CD14-positive monocyte (primary cell): Measurements from ENCODE around the gene PDIA2. TPM values are rescaled to one million over a fixed set of nuclear protein-coding genes. Genes with fewer than 3 reads are reported as not detected.
A peak's percentile ranks its signal among the peaks of the same experiment; 100 is the strongest.

Experiments used
- DNase-seq, 3 donors: peaks; one replicate each; pipeline ENCODE4 v3.0.0-alpha.2; 2011 to 2022
- H2AFZ ChIP-seq: 2 replicates; pipeline ENCODE4 v1.6.0; 2012; ENCODE audit warnings: mild to moderate bottlenecking, low read depth, low read length, inconsistent platforms; ENCODE audit not compliant: insufficient read depth, poor library complexity, severe bottlenecking
- H3K27ac ChIP-seq, 2 donors: 1 replicate in 1 of 2; 2 replicates in 1 of 2; pipeline ENCODE4 v1.5.1; 2012 to 2013; ENCODE audit warnings: low read length in 2 of 2, control low read depth in 1 of 2, inconsistent platforms in 1 of 2, low read depth in 1 of 2, mild to moderate bottlenecking in 1 of 2
- H3K27me3 ChIP-seq, 2 donors: one replicate each; pipeline versions ENCODE4 v1.6.0 to v1.6.1; 2011 to 2013; ENCODE audit warnings: low read length in 2 of 2; ENCODE audit not compliant: control insufficient read depth in 2 of 2, insufficient read depth in 2 of 2
- H3K36me3 ChIP-seq, 2 donors: replicated peaks in 1 of 2; 1 replicate in 1 of 2; 2 replicates in 1 of 2; pipeline versions ENCODE4 v1.5.1 to v1.6.1; 2012 to 2013; ENCODE audit warnings: low read length in 2 of 2, control low read depth in 1 of 2, inconsistent platforms in 1 of 2, mild to moderate bottlenecking in 1 of 2; ENCODE audit not compliant: insufficient read depth in 2 of 2, control insufficient read depth in 1 of 2
- H3K4me1 ChIP-seq, 2 donors: 1 replicate in 1 of 2; 2 replicates in 1 of 2; pipeline versions ENCODE4 v1.5.1 to v1.6.1; 2012 to 2013; ENCODE audit warnings: low read length in 2 of 2, control low read depth in 1 of 2, inconsistent platforms in 1 of 2, mild to moderate bottlenecking in 1 of 2, moderate library complexity in 1 of 2; ENCODE audit not compliant: insufficient read depth in 2 of 2, control insufficient read depth in 1 of 2
- H3K4me2 ChIP-seq: replicated peaks from 2 replicates; pipeline ENCODE3; 2012; ENCODE audit warnings: low read length, moderate library complexity, mild to moderate bottlenecking; ENCODE audit not compliant: poor library complexity, severe bottlenecking; ENCODE audit errors: extremely low read depth
- H3K4me3 ChIP-seq, 3 experiments: fragments of 200-600 bp in 1 of 3; sonication (generic) in 1 of 3; replicated peaks in 1 of 3; 1 replicate in 2 of 3; 2 replicates in 1 of 3; pipeline ENCODE4 v1.5.1; 2011 to 2013; ENCODE audit warnings: low read length in 3 of 3, mild to moderate bottlenecking in 3 of 3, control low read depth in 2 of 3, low read depth in 2 of 3, inconsistent platforms in 1 of 3, moderate library complexity in 1 of 3
- H3K79me2 ChIP-seq: 2 replicates; pipeline ENCODE4 v1.6.0; 2012; ENCODE audit warnings: mild to moderate bottlenecking, control low read depth, inconsistent platforms, low read length, moderate library complexity; ENCODE audit not compliant: insufficient read depth
- H3K9ac ChIP-seq: 2 replicates; pipeline ENCODE4 v1.6.0; 2017; ENCODE audit warnings: low read length, mild to moderate bottlenecking; ENCODE audit not compliant: insufficient read depth, poor library complexity, severe bottlenecking
- H3K9me3 ChIP-seq, 2 donors: replicated peaks in 1 of 2; 1 replicate in 1 of 2; 2 replicates in 1 of 2; pipeline versions ENCODE4 v1.5.1 to v1.6.1; 2012 to 2013; ENCODE audit warnings: low read length in 2 of 2, control low read depth in 1 of 2; ENCODE audit not compliant: control insufficient read depth in 1 of 2, insufficient read depth in 1 of 2
- H4K20me1 ChIP-seq: 2 replicates; pipeline ENCODE4 v1.6.0; 2012; ENCODE audit warnings: mild to moderate bottlenecking, low read length, control low read depth, moderate library complexity; ENCODE audit not compliant: insufficient read depth
- H3K27ac Mint-ChIP-seq, 7 donors: one replicate each; pipeline ENCODE4 v1.8.0; 2020; ENCODE audit warnings: mild to moderate bottlenecking in 7 of 7, mixed read lengths in 7 of 7, moderate library complexity in 6 of 7, inconsistent platforms in 2 of 7
- H3K27me3 Mint-ChIP-seq, 3 donors: one replicate each; pipeline ENCODE4 v1.8.0; 2021 to 2022; ENCODE audit warnings: low read depth in 3 of 3, mild to moderate bottlenecking in 3 of 3, mixed read lengths in 3 of 3, moderate library complexity in 3 of 3, inconsistent platforms in 1 of 3
- H3K36me3 Mint-ChIP-seq, 2 donors: one replicate each; pipeline ENCODE4 v1.8.0; 2020; ENCODE audit warnings: mixed read lengths in 2 of 2, inconsistent platforms in 1 of 2, mild to moderate bottlenecking in 1 of 2
- H3K4me1 Mint-ChIP-seq: one replicate; pipeline ENCODE4 v1.8.0; 2020; ENCODE audit warnings: mild to moderate bottlenecking, mixed read lengths
- H3K4me3 Mint-ChIP-seq, 2 donors: one replicate each; pipeline ENCODE4 v1.8.0; 2020; ENCODE audit warnings: mild to moderate bottlenecking in 2 of 2, mixed read lengths in 2 of 2, moderate library complexity in 1 of 2
- H3K9me3 Mint-ChIP-seq, 7 donors: one replicate each; pipeline ENCODE4 v1.8.0; 2020 to 2022; ENCODE audit warnings: mixed read lengths in 7 of 7, mild to moderate bottlenecking in 6 of 7, moderate library complexity in 6 of 7, inconsistent platforms in 2 of 7
- CTCF ChIP-seq: fragments of 200-600 bp; IDR thresholded peaks from one replicate; pipeline ENCODE4 v1.8.0; 2022; ENCODE audit warnings: antibody characterized with exemption, mild to moderate bottlenecking
- WGBS: methylation state at CpG from one replicate; pipeline ENCODE4 v1.1.5; 2013; ENCODE audit warnings: missing lambda C conversion rate; ENCODE audit not compliant: insufficient coverage; 5-methylcytosine and 5-hydroxymethylcytosine counted together
- intact Hi-C, 2 donors: fragments of 100-400 bp; cut with micrococcal nuclease; formaldehyde crosslinking; loops; one replicate each; pipeline versions ENCODE4 v1.15.0 to v1.15.1; 2023
- polyA plus RNA-seq, 3 donors: library from polyadenylated mRNA; depleted of rRNA in 1 of 3; unstranded in 2 of 3; stranded (reverse) in 1 of 3; fragments of 300-500 nt in 2 of 3; fragments of >200 nt in 1 of 3; fragmentation: Illumina TruSeq in 2 of 3; gene quantifications; 1 replicate in 2 of 3; 2 replicates in 1 of 3; pipeline ENCODE4 v1.2.3, GENCODE V29; 2012 to 2021

PDIA2 gene
- polyA plus RNA-seq, 3 donors = not detected

GRCh38 chr16:245105-245504, 37.9 kb upstream of the PDIA2 start:
- H2AFZ ChIP-seq = no peak overlapping the region
- no peak overlapping the region for H3K4me3 ChIP-seq
- Mint-ChIP-seq H3K36me3 (peaks cover 2 to 24% of the 10 kb centered on the region in 2 donors), H3K27me3 (peaks cover 0 to 3% (median 0%) of the 10 kb centered on the region in 3 donors), H3K4me3 (no peak overlapping the region), H3K27ac (peak overlapping the region in 1 of 7 donors; percentile 10), H3K4me1 (peaks cover 20% of the 10 kb centered on the region), H3K9me3 (peaks cover 0 to 3% (median 0%) of the 10 kb centered on the region in 7 donors)
- peaks cover 12 to 16% of the 10 kb centered on the region in 2 donors for H3K4me1 ChIP-seq
- H4K20me1 ChIP-seq = peaks cover 4% of the 10 kb centered on the region
- intact Hi-C loops = no loop called here
- H3K9ac ChIP-seq = no peak overlapping the region
- TF ChIP-seq CTCF = no peak
- H3K27me3 ChIP-seq = no peaks in the 10 kb centered on the region
- H3K36me3 ChIP-seq = peaks cover 0 to 7% of the 10 kb centered on the region in 2 donors
- DNase-seq = no peak
- peaks cover 7% of the 10 kb centered on the region for H3K79me2 ChIP-seq
- no peaks in the 10 kb centered on the region for H3K9me3 ChIP-seq
- no peak overlapping the region for H3K4me2 ChIP-seq
- WGBS = 94% methylated on average over 2 of the region's 9 CpGs
- no peak overlapping the region for H3K27ac ChIP-seq

- H3K4me1 ChIP-seq = peaks cover 2 to 4% of the 10 kb centered on the region in 2 donors
- H3K9ac ChIP-seq = no peak overlapping the region
- H3K36me3 ChIP-seq = peaks cover 0 to 14% of the 10 kb centered on the region in 2 donors
- DNase-seq = no peak
- H3K27ac ChIP-seq = no peak overlapping the region
- H3K27ac Mint-ChIP-seq = peak overlapping the region in 2 of 7 donors; percentile 13 to 66
- peaks cover 0 to under 1% (median 0%) of the 10 kb centered on the region in 7 donors for H3K9me3 Mint-ChIP-seq
- H4K20me1 ChIP-seq = peaks cover 4% of the 10 kb centered on the region
- H3K27me3 Mint-ChIP-seq = peaks cover 0 to under 1% (median 0%) of the 10 kb centered on the region in 3 donors
- H3K4me3 Mint-ChIP-seq = no peak overlapping the region
- H3K9me3 ChIP-seq = no peaks in the 10 kb centered on the region
- no peak overlapping the region for H3K4me3 ChIP-seq
- no peak overlapping the region for H3K4me2 ChIP-seq
- H3K4me1 Mint-ChIP-seq = peaks cover 6% of the 10 kb centered on the region
- no peaks in the 10 kb centered on the region for H3K79me2 ChIP-seq
- peaks cover 10 to 31% of the 10 kb centered on the region in 2 donors for H3K36me3 Mint-ChIP-seq
- no peak overlapping the region for H2AFZ ChIP-seq
- intact Hi-C loops = no loop called here
- 90% methylated on average over 8 of the region's 12 CpGs for WGBS
- H3K27me3 ChIP-seq = no peaks in the 10 kb centered on the region
- TF ChIP-seq CTCF = no peak
These were observed 35.9 kb upstream of the PDIA2 start for GRCh38 chr16:247027-247426.
